NCI-H2081 treated with DMSO at 0.1 percent for 48 hours (cell line): ENCODE measurements around the gene WAS.
"Not testable (repeated sequence)": the region's sequence is repeated elsewhere in the genome, so short reads cannot be mapped to it uniquely, and the experiment has no call there.

Experiments
- DNase-seq: peaks from one replicate; lab custom pipeline; 2025; lab: John Stamatoyannopoulos, UW

The WAS gene

GRCh38 chrX:48683411-48683982, at the start of gene WAS:
WAS (plus strand) TSS chrX:48683799; CDS start chrX:48683854, 55 bp downstream.
- DNase-seq: no peak

GRCh38 chrX:48636301-48636700, 47.3 kb upstream of the WAS start:
- DNase-seq: no peak

DNA sequence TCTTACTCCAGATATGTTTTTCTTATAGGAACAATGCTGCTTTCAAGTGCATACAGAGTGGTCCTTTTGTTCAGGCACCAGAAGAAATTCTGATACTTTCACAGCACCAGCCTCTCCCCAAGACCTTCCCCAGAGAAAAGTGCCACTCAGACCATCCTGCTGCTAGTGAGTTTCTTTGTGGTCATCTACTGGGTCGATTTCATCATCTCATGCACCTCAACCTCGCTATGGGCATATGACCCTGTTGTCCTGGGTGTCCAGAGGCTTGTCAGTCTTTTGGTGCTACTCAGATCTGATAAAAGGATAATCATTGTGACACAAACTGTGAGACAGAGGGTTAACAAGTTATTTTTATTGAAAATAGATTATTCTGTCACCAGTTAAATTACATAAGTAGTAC, 46.8 kb upstream of the WAS start:
- no peak for DNase-seq

DNA sequence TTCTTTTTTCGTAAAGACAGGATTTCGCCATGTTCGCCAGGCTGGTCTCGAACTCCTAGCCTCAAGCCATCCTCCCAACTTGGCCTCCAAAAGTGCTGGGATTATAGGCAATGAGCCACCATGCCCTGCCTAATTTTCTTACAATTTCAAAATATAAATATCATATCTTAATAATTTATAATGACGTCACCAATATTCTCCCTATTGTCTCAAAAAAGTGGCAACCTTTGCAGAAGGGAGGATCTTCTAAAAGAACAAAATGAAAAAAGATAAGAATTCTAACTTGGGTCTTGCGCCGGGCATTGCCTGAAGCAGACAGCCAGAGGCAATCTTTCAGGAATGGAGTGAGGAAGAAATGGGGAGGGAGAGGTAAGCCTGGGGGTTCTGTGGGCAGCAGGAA, 37.9 kb upstream of the WAS start:
- no peak for DNase-seq

GRCh38 chrX:48648336-48648751, 35.3 kb upstream of the WAS start:
- peak; percentile 6 for DNase-seq

DNA sequence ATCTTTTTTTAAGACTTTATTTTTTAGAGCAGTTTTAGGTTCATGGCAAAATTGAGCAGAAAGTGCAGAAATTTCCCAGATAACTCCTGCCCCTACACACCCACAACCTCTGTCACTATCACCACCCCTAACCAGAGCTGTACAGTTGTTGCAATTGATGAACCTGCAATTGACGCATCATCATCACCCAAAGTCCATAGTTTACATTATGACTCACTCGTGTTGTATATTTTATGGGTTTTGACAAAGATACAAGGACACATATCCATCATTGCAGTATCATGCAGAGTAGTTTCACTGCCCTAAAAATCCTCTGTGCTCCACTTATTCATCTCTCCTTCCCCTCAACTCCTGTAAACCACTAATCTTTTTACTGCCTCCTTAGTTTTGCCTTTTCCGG, 34.5 kb upstream of the WAS start:
- no peak for DNase-seq

DNA sequence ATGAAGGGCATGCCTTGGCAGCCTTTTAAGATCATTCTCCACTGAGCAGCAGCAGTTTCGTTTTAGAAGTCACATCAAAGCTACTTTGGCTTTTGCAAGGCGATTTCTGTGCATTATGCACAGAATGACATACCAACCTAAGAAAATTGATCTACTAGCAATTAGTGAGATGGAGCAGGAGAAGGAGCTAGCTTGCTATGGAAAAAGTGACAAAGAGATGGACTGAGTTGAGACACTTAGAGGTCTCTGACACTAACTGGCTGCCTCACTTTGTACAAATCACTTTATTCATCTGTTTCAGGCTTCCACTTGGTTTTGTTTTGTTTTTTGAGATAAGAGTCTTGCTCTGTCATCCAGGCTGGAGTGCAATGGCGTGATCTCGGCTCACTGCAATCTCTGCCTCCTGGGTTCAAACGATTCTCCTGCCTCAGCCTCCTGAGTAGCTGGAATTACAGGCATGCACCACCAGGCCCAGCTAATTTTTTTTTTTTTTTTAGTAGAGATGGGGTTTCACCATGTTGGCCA, 31.5 kb upstream of the WAS start:
- not testable (repeated sequence) for DNase-seq

DNA sequence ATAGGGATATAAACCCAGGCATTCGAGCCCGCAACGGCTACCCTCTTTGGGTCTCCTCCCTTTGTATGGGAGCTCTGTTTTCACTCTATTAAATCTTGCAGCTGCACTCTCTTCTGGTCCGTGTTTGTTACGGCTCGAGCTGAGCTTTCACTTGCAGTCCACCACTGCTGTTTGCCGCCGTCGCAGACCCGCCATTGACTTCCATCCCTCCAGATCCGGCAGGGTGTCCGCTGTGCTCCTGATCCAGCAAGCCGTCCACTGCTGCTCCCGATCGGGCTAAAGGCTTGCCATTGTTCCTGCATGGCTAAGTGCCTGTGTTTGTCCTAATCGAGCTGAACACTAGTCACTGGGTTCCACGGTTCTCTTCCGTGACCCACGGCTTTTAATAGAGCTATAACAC, 28.9 kb upstream of the WAS start:
- not testable (repeated sequence) for DNase-seq

DNA sequence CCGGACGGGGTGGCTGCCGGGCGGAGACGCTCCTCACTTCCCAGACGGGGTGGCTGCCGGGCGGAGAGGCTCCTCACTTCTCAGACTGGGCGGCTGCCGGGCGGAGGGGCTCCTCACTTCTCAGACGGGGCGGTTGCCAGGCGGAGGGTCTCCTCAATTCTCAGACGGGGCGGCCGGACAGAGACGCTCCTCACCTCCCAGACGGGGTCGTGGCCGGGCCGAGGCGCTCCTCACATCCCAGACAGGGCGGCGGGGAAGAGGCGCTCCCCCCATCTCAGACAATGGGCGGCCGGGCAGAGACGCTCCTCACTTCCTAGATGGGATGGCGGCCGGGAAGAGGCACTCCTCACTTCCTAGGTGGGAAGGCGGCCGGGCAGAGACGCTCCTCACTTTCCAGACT, 23.9 kb upstream of the WAS start:
- not testable (repeated sequence) for DNase-seq

DNA sequence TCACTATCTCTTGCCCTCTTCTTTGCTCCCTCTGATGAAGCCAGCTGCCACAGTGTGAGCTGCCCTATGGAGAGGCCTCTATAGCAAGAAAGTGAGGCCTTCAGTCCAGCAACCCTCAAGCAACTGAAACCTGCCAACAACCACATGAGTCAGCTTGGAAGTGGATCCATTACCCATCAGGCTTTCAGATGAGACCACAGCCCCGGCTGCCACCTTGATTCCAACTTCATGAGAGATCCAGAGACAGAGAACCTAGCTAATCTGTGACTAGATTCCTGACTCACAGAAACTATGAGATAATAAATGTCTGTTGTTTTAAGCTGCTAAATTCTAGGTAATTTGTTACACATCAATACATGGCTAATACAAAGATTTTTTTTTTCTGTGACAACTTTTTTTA, 20.4 kb upstream of the WAS start:
- DNase-seq: no peak

DNA sequence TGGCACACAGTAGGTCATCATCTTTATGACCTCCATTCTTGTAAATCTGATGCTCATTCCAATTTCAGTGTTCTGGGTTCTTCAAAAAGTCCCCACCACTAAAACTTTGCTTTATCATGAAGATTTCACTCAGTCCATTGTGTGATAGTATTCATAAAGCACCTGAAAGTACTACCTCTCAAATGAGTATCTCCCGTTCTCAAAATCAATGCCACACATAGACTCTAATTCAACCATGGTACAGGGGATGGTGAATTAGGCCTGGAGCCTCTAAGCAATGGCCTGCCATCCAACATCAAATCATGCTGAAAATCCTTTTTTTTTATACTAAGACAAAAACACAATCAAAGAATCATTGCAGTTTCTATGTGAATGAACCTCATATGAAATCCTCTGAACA, 19.4 kb upstream of the WAS start:
- DNase-seq: no peak

DNA sequence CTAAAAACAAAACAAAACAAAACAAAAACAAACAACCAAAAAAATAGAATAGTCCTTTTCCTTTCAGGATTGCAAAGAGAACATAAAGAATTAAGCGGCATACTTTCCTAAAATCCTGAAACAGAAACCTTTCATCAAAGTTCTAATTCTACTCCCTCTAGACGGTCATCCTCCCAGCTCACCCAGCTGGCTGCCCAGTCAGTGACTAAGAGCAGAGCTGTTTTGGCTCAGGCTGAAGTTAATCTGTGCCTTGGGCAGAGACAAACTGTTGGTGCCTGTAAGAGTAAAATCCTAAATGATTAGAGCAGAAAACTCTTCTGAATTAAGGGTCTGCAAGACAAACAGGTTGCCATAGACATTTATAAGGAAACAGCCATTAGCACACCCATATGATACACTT, 17.6 kb upstream of the WAS start:
- DNase-seq: no peak

DNA sequence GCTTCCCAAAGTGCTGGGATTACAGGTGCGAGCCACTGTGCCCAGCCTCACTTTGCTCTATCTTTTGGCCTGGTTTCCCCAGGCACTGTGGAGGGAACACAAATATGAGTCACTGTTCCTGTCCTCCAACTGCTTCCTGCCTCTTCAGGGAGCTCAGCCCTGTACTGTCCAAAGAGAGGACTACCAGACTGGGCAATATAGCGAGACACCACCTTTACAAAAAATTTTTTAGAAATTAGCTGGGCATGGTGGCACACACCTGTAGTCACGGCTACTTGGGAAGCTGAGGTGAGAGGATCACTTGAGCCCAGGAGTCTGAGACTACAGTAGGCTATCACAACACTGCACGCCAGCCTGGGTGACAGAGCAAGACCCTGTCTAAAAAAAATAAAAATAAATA, 16.9 kb upstream of the WAS start:
- no peak for DNase-seq

- no peak for DNase-seq
Observed at GRCh38 chrX:48667509-48667908, 16.1 kb upstream of the WAS start.

- DNase-seq: not testable (repeated sequence)
Observed at GRCh38 chrX:48668187-48668586, 15.4 kb upstream of the WAS start.

GRCh38 chrX:48676106-48676892, 7.3 kb upstream of the WAS start:
- DNase-seq: peak; percentile 53

DNA sequence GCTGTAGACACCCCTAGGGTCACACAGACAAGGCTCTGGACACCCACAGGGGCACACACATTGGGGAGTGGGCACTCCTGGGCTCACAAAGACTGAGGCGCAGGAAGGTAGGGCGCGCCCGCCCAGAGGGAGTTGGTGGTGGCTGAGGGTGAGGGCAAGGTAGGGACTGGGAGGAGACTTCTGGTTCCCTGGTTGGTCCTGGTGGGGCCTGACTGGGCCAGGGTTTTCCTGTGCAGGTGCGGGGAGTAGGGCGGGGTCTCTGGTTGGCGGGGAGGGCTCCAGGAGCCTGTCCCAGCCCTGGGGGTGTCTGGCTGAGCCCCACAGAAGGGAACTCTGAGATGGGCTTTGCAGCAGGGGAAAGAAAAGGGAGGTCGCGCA, 6.7 kb upstream of the WAS start:
- DNase-seq: no peak

- no peak for DNase-seq
Observed at GRCh38 chrX:48677516-48677915, 6.1 kb upstream of the WAS start.

GRCh38 chrX:48680467-48680866, 3.1 kb upstream of the WAS start:
- not testable (repeated sequence) for DNase-seq

DNA sequence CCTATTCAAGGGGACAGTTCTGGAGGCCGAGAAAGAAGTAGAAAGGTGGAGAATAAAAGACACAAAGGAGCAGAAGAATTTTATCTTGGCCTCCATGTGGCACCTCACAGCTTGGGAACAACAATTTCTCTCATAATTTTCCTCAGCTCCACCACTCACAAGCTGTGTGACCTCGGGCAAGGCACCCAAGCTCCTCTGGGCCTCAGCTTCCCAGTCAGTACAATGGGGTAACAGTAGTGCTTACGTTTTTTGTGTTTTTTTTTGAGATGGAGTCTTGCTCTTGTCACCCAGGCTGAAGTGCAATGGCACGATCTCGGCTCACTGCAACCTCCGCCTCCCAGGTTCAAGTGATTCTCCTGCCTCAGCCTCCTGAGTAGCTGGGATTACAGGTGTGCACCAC, 2.7 kb upstream of the WAS start:
- DNase-seq: not testable (repeated sequence)

DNA sequence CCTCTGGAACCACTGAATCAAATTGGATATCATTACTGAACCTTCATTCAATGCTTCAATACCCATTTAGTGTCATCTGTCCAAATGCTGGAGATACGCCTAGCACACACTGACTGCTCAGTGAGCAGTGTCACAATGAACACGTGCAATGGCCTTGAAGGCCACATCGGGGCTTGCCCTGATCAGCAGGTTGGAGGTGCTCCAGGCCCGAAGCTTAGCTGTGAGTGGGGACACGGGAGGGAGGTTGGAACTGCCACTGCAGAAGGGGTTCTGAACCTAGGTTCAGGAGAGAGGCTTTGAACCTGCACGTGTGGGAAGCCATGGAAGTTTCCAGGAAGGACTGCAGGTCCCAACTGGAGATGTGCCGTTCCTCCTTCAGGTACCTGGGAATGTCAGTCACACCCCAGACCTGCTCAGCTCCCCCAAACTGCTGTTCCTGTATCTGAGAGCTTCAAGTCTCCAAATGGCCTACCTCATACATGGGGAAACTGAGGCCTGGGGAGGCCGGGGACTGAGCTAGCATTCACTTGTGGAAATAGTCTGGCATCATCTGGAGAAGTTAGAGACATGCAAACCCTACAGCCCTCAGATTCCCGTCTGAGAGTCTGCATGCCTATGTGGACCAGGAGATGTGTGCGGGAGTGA, 1.9 kb upstream of the WAS start:
- DNase-seq: no peak

DNA sequence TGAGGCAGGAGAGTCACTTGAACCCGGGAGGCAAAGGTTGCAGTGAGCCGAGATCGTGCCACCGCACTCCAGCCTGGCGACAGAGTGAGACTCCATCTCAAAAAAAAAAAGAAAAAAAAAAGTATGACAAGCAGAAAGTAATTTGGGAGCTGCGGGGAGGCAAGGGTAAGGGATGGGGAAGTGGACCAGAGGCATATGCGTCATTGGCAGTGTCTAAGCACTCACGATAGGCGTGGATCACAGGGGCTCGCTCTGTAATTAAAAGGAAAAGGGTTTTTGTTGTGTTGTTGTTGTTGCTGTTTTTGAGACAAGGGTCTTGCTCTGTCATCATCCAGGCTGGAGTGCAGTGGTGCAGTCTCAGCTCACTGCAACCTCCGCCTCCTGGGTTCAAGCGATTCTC, 804 bp upstream of the WAS start:
- DNase-seq: not testable (repeated sequence)

GRCh38 chrX:48684134-48684533, 535 bp downstream of the WAS start:
- DNase-seq: no peak
